WI38 (cell line): ENCODE measurements around the gene MAG.
"Not testable (repeated sequence)": the region's sequence is repeated elsewhere in the genome, so short reads cannot be mapped to it uniquely, and the experiment has no call there.

Experiments used
- H3K4me3 ChIP-seq: 2 replicates; pipeline ENCODE4 v1.5.1; 2011; ENCODE audit warnings: low read depth, mild to moderate bottlenecking, control low read depth, low read length
- TF ChIP-seq, protein P1 (sequence below): IDR thresholded peaks from 2 replicates; pipeline ENCODE4 v1.5.1; 2012; ENCODE audit warnings: low read depth, mild to moderate bottlenecking, control low read depth, low read length

MAG gene

GRCh38 chr19:35357867-35358573 is 66.1 kb downstream of the MAG start, which contains the start of gene FFAR3:
Gene FFAR3, plus strand, starts transcription at chr19:35358460. Its CDS starts 431 bp downstream, at chr19:35358891.
- H3K4me3 ChIP-seq, result no peak within 1 kb of the TSS
- TF ChIP-seq, protein P1, sequence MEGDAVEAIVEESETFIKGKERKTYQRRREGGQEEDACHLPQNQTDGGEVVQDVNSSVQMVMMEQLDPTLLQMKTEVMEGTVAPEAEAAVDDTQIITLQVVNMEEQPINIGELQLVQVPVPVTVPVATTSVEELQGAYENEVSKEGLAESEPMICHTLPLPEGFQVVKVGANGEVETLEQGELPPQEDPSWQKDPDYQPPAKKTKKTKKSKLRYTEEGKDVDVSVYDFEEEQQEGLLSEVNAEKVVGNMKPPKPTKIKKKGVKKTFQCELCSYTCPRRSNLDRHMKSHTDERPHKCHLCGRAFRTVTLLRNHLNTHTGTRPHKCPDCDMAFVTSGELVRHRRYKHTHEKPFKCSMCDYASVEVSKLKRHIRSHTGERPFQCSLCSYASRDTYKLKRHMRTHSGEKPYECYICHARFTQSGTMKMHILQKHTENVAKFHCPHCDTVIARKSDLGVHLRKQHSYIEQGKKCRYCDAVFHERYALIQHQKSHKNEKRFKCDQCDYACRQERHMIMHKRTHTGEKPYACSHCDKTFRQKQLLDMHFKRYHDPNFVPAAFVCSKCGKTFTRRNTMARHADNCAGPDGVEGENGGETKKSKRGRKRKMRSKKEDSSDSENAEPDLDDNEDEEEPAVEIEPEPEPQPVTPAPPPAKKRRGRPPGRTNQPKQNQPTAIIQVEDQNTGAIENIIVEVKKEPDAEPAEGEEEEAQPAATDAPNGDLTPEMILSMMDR, result no peak

DNA sequence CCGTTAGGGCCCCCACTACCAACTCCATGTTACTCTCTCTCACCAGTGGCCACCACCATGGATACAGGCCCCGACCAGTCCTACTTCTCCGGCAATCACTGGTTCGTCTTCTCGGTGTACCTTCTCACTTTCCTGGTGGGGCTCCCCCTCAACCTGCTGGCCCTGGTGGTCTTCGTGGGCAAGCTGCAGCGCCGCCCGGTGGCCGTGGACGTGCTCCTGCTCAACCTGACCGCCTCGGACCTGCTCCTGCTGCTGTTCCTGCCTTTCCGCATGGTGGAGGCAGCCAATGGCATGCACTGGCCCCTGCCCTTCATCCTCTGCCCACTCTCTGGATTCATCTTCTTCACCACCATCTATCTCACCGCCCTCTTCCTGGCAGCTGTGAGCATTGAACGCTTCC is 66.9 kb downstream of the MAG start:
- H3K4me3 ChIP-seq, result not testable (repeated sequence)

GRCh38 chr19:35359395-35359794 is 67.4 kb downstream of the MAG start:
- H3K4me3 ChIP-seq, result not testable (repeated sequence)

GRCh38 chr19:35360081-35360480 is 68.1 kb downstream of the MAG start:
- not testable (repeated sequence) for H3K4me3 ChIP-seq

GRCh38 chr19:35360880-35361420 is 69.0 kb downstream of the MAG start:
- TF ChIP-seq, protein P1, result no peak

GRCh38 chr19:35362261-35363000 is 70.5 kb downstream of the MAG start:
- TF ChIP-seq, protein P1, result no peak
- H3K4me3 ChIP-seq, result no peak overlapping the region

More at GRCh38 chr19:35360880-35361420, 69.0 kb downstream of the MAG start:
- H3K4me3 ChIP-seq, result no peak overlapping the region

DNA sequence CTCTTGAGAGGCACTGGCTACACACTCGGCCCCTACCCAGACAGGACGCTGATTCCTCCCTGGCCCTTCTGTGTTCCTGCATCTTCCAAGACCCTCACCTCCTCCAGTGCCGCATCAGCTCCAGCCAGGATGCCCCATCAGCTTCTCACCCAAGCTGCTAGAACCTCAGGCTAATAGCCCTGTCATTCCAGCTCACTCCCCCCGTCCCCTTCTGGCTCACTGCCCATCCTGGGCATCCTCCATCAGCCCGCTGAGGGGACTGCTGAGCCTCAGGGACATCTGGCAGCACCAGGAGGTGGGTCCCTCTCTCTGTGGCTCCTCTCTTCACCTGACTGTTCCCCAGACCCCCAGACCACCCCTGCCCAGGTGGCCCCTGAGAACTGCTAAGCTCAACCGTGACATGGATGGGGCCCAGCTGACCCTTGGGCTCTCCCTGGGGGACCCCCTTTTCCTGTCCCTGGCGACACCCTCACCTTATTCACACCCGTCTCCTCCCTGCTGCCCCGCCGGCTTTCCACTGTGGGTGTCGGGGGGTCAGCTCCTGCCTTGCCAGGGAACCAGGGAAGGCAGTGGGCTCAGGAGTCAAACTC is 71.1 kb downstream of the MAG start:
- H3K4me3 ChIP-seq, result no peak overlapping the region
- TF ChIP-seq, protein P1, result no peak
